WTC11 (cell line): ENCODE results near the gene TGFBR1. TPM values are rescaled to one million over a fixed set of nuclear protein-coding genes. Genes with fewer than 3 reads are reported as not detected.

Source experiments
- ATAC-seq: fragments of 200-7000 bp; cut with Tn5 transposase; 2 replicates; pipeline ENCODE4 v1.10.0; 2021; ENCODE audit warnings: mild to moderate bottlenecking, moderate library complexity
- CTCF ChIA-PET: fragments of 300-600 bp; sonication (Branson Sonifier 250); formaldehyde crosslinking; loops from one replicate; lab custom pipeline; 2021; ENCODE audit warnings: antibody characterized with exemption; lab: Charles Lee
- POLR2A ChIA-PET: fragments of 350-600 bp; sonication (Branson Sonifier 250); formaldehyde crosslinking; loops from one replicate; lab custom pipeline; 2021; ENCODE audit warnings: antibody characterized with exemption; lab: Charles Lee
- DNase-seq: peaks from one replicate; pipeline ENCODE4 v3.0.0; 2021; ENCODE audit warnings: low spot score
- H3K27ac Mint-ChIP-seq: 2 replicates; pipeline ENCODE4 v1.8.0; 2021; ENCODE audit warnings: mixed read lengths
- H3K27me3 Mint-ChIP-seq: 2 replicates; pipeline ENCODE4 v1.8.0; 2021; ENCODE audit warnings: low read depth, mild to moderate bottlenecking, moderate library complexity, mixed read lengths
- H3K36me3 Mint-ChIP-seq: 2 replicates; pipeline ENCODE4 v1.8.0; 2021; ENCODE audit warnings: mixed read lengths
- H3K4me1 Mint-ChIP-seq: 2 replicates; pipeline ENCODE4 v1.8.0; 2022; ENCODE audit warnings: mixed read lengths
- H3K4me3 Mint-ChIP-seq: 2 replicates; pipeline ENCODE4 v1.8.0; 2021; ENCODE audit warnings: mild to moderate bottlenecking, moderate library complexity, mixed read lengths
- H3K9me3 Mint-ChIP-seq: 2 replicates; pipeline ENCODE4 v1.8.0; 2021; ENCODE audit warnings: mixed read lengths
- ARID4B ChIP-seq: sonication (generic); formaldehyde crosslinking; IDR thresholded peaks from 2 replicates; pipeline ENCODE4 v1.8.0; 2023; ENCODE audit warnings: missing genetic modification reagents, mild to moderate bottlenecking, borderline replicate concordance
- ATF6 ChIP-seq: sonication (generic); formaldehyde crosslinking; IDR thresholded peaks from 2 replicates; pipeline ENCODE4 v1.8.1; 2023; ENCODE audit warnings: mild to moderate bottlenecking, missing genetic modification reagents
- CTCF ChIP-seq: fragments of 200-600 bp; IDR thresholded peaks from 2 replicates; pipeline ENCODE4 v1.8.0; 2022; ENCODE audit warnings: antibody characterized with exemption
- E2F4 ChIP-seq: sonication (generic); formaldehyde crosslinking; IDR thresholded peaks from 2 replicates; pipeline ENCODE4 v1.8.1; 2022; ENCODE audit warnings: low read depth, mild to moderate bottlenecking, moderate library complexity, missing genetic modification reagents, borderline replicate concordance
- E2F5 ChIP-seq: sonication (generic); formaldehyde crosslinking; IDR thresholded peaks from 2 replicates; pipeline ENCODE4 v1.8.1; 2022; ENCODE audit warnings: mild to moderate bottlenecking, moderate library complexity, missing genetic modification reagents
- FOXP1 ChIP-seq: sonication (generic); formaldehyde crosslinking; IDR thresholded peaks from 2 replicates; pipeline ENCODE4 v1.8.0; 2022; ENCODE audit warnings: missing genetic modification reagents, mild to moderate bottlenecking, moderate library complexity, borderline replicate concordance
- HMGXB4 ChIP-seq: sonication (generic); formaldehyde crosslinking; IDR thresholded peaks from 2 replicates; pipeline ENCODE4 v1.8.1; 2023; ENCODE audit warnings: mild to moderate bottlenecking, moderate library complexity, missing genetic modification reagents
- IRF1 ChIP-seq: sonication (generic); formaldehyde crosslinking; IDR thresholded peaks from 2 replicates; pipeline ENCODE4 v1.8.0; 2023; ENCODE audit warnings: missing genetic modification reagents
- JAZF1 ChIP-seq: fragments of 250-450 bp; sonication (Bioruptor Pico); IDR thresholded peaks from 2 replicates; pipeline ENCODE4 v1.9.0; 2021; ENCODE audit warnings: moderate library complexity, mild to moderate bottlenecking, inconsistent platforms
- NFE2L1 ChIP-seq: sonication (generic); formaldehyde crosslinking; IDR thresholded peaks from 2 replicates; pipeline ENCODE4 v1.8.1; 2023; ENCODE audit warnings: missing genetic modification reagents
- PREB ChIP-seq: sonication (generic); formaldehyde crosslinking; IDR thresholded peaks from 2 replicates; pipeline ENCODE4 v1.8.1; 2022; ENCODE audit warnings: mild to moderate bottlenecking, missing genetic modification reagents, moderate library complexity, borderline replicate concordance
- RELA ChIP-seq: sonication (generic); formaldehyde crosslinking; IDR thresholded peaks from 2 replicates; pipeline ENCODE4 v1.8.1; 2022; ENCODE audit warnings: missing genetic modification reagents, mild to moderate bottlenecking, borderline replicate concordance
- RORB ChIP-seq: fragments of 250-450 bp; sonication (Bioruptor Pico); IDR thresholded peaks from 2 replicates; pipeline ENCODE4 v1.9.0; 2021; ENCODE audit warnings: mild to moderate bottlenecking
- SOX15 ChIP-seq: fragments of 250-450 bp; sonication (Bioruptor Pico); IDR thresholded peaks from 2 replicates; pipeline ENCODE4 v1.9.0; 2021; ENCODE audit warnings: mild to moderate bottlenecking
- SP1 ChIP-seq: sonication (generic); formaldehyde crosslinking; conservative IDR thresholded peaks from 2 replicates; pipeline ENCODE4 v1.8.1; 2022; ENCODE audit warnings: missing genetic modification reagents
- USF1 ChIP-seq: sonication (generic); formaldehyde crosslinking; IDR thresholded peaks from 2 replicates; pipeline ENCODE4 v1.8.0; 2022; ENCODE audit warnings: mild to moderate bottlenecking, missing genetic modification reagents
- USF2 ChIP-seq: sonication (generic); formaldehyde crosslinking; IDR thresholded peaks from 2 replicates; pipeline ENCODE4 v1.8.1; 2023; ENCODE audit warnings: mild to moderate bottlenecking, missing genetic modification reagents, moderate library complexity
- ZNF121 ChIP-seq: sonication (generic); formaldehyde crosslinking; IDR thresholded peaks from 2 replicates; pipeline ENCODE4 v1.8.0; 2023; ENCODE audit warnings: missing genetic modification reagents
- ZNF219 ChIP-seq: sonication (generic); formaldehyde crosslinking; IDR thresholded peaks from 2 replicates; pipeline ENCODE4 v1.8.0; 2023; ENCODE audit warnings: missing genetic modification reagents, mild to moderate bottlenecking, borderline replicate concordance
- total RNA-seq: library from RNA; stranded (reverse); gene quantifications from 3 replicates; pipeline ENCODE4 v1.2.3, GENCODE V29; 2021

The TGFBR1 gene
- total RNA-seq, 1 experiment from 2014 or later = 42.4 TPM

- H3K36me3 Mint-ChIP-seq = no peaks in the 10 kb centered on the region
- no peak for DNase-seq
- H3K4me3 Mint-ChIP-seq = no peak overlapping the region
- CTCF ChIA-PET = interaction anchor here (2.3 kb wide), 1 partner anchor 8 kb away, joined by 7 read pairs; no protein-coding TSS in a partner anchor
- peak; percentile 74 for ATAC-seq
- POLR2A ChIA-PET = no interaction called here
- H3K27me3 Mint-ChIP-seq = peaks cover 2% of the 10 kb centered on the region; the same call in 1 of the 2 replicates
- no peaks in the 10 kb centered on the region for H3K9me3 Mint-ChIP-seq
- no peak for TF ChIP-seq FOXP1 (CRISPR knock-in tag)
- no peak for TF ChIP-seq ZNF121
- no peak for TF ChIP-seq SP1 (CRISPR knock-in tag)
- no peak for TF ChIP-seq PREB (CRISPR knock-in tag)
- TF ChIP-seq ATF6 (CRISPR knock-in tag) = no peak
- TF ChIP-seq USF2 (CRISPR knock-in tag) = no peak
- no peak for TF ChIP-seq SOX15 (CRISPR knock-in tag)
- no peak for TF ChIP-seq RELA (CRISPR knock-in tag)
- no peak for TF ChIP-seq USF1 (CRISPR knock-in tag)
- TF ChIP-seq ARID4B (CRISPR knock-in tag) = no peak
- TF ChIP-seq CTCF = no peak
- TF ChIP-seq NFE2L1 = no peak
- TF ChIP-seq IRF1 = no peak
- no peak for TF ChIP-seq ZNF219 (CRISPR knock-in tag)
- TF ChIP-seq RORB = no peak
- no peak for TF ChIP-seq E2F5 (CRISPR knock-in tag)
- TF ChIP-seq E2F4 (CRISPR knock-in tag) = no peak
- TF ChIP-seq JAZF1 = no peak
- no peak for TF ChIP-seq HMGXB4 (CRISPR knock-in tag)
- no peak overlapping the region for H3K27ac Mint-ChIP-seq
- peaks cover 7% of the 10 kb centered on the region; the same call in 1 of the 2 replicates for H3K4me1 Mint-ChIP-seq
Measured at GRCh38 chr9:99192786-99193465, 88.0 kb downstream of the TGFBR1 start.
